ENCODE data around the gene OTP.

The OTP gene

GRCh38 chr5:77637998-77638762, at the start of gene OTP:
OTP (minus strand) TSS chr5:77638713; CDS start chr5:77638549, 164 bp downstream.
- Mint-ChIP-seq H3K4me3 (peak within 1 kb of the TSS; percentile 73), H3K27ac (no peak within 1 kb of the TSS), H3K27me3 (peaks cover 55% of the 10 kb centered on the region), H3K9me3 (ENCODE audit: low read depth) (peaks cover 3% of the 10 kb centered on the region), H3K36me3 (peaks cover 3% of the 10 kb centered on the region), H3K4me1 (ENCODE audit: low read depth) (peaks cover 20% of the 10 kb centered on the region)

GRCh38 chr5:77683171-77683732, 44.7 kb upstream of the OTP start:
- no peak overlapping the region for H3K27ac Mint-ChIP-seq
- no peaks in the 10 kb centered on the region for H3K9me3 Mint-ChIP-seq (ENCODE audit: low read depth)
- no peaks in the 10 kb centered on the region for H3K27me3 Mint-ChIP-seq
- peaks cover 5% of the 10 kb centered on the region for H3K36me3 Mint-ChIP-seq
- H3K4me1 Mint-ChIP-seq (ENCODE audit: low read depth): no peaks in the 10 kb centered on the region
- no peak overlapping the region for H3K4me3 Mint-ChIP-seq

- Mint-ChIP-seq H3K4me3 (no peak overlapping the region), H3K27ac (no peak overlapping the region), H3K9me3 (ENCODE audit: low read depth) (peaks cover 8% of the 10 kb centered on the region), H3K27me3 (peaks cover 10% of the 10 kb centered on the region), H3K4me1 (ENCODE audit: low read depth) (no peaks in the 10 kb centered on the region), H3K36me3 (no peaks in the 10 kb centered on the region)
These were observed 32.0 kb upstream of the OTP start for GRCh38 chr5:77670526-77670925.

- Mint-ChIP-seq H3K9me3 (ENCODE audit: low read depth) (peaks cover 2% of the 10 kb centered on the region), H3K36me3 (no peaks in the 10 kb centered on the region), H3K27me3 (peaks cover 10% of the 10 kb centered on the region), H3K27ac (no peak overlapping the region), H3K4me1 (ENCODE audit: low read depth) (no peaks in the 10 kb centered on the region), H3K4me3 (no peak overlapping the region)
These were observed 31.2 kb upstream of the OTP start for GRCh38 chr5:77669677-77670076.

GRCh38 chr5:77663090-77663863, 24.8 kb upstream of the OTP start:
- H3K27me3 Mint-ChIP-seq: peaks cover 16% of the 10 kb centered on the region
- H3K36me3 Mint-ChIP-seq: no peaks in the 10 kb centered on the region
- H3K4me1 Mint-ChIP-seq (ENCODE audit: low read depth): no peaks in the 10 kb centered on the region
- no peak overlapping the region for H3K4me3 Mint-ChIP-seq
- no peak overlapping the region for H3K27ac Mint-ChIP-seq
- no peaks in the 10 kb centered on the region for H3K9me3 Mint-ChIP-seq (ENCODE audit: low read depth)

- no peaks in the 10 kb centered on the region for H3K9me3 Mint-ChIP-seq (ENCODE audit: low read depth)
- H3K4me1 Mint-ChIP-seq (ENCODE audit: low read depth): no peaks in the 10 kb centered on the region
- H3K27me3 Mint-ChIP-seq: peaks cover 15% of the 10 kb centered on the region
- H3K4me3 Mint-ChIP-seq: no peak overlapping the region
- H3K36me3 Mint-ChIP-seq: no peaks in the 10 kb centered on the region
- H3K27ac Mint-ChIP-seq: no peak overlapping the region
These were observed 24.1 kb upstream of the OTP start for GRCh38 chr5:77662635-77663034.

- H3K36me3 Mint-ChIP-seq: no peaks in the 10 kb centered on the region
- H3K4me3 Mint-ChIP-seq: no peak overlapping the region
- H3K27ac Mint-ChIP-seq: no peak overlapping the region
- no peaks in the 10 kb centered on the region for H3K4me1 Mint-ChIP-seq (ENCODE audit: low read depth)
- H3K27me3 Mint-ChIP-seq: peaks cover 24% of the 10 kb centered on the region
- H3K9me3 Mint-ChIP-seq (ENCODE audit: low read depth): no peaks in the 10 kb centered on the region
These were observed 20.1 kb upstream of the OTP start for GRCh38 chr5:77658662-77659061.

- Mint-ChIP-seq H3K27me3 (peaks cover 22% of the 10 kb centered on the region), H3K4me1 (ENCODE audit: low read depth) (no peaks in the 10 kb centered on the region), H3K27ac (no peak overlapping the region), H3K36me3 (no peaks in the 10 kb centered on the region), H3K9me3 (ENCODE audit: low read depth) (no peaks in the 10 kb centered on the region), H3K4me3 (no peak overlapping the region)
These were observed 12.8 kb upstream of the OTP start for GRCh38 chr5:77651343-77651742.

- Mint-ChIP-seq H3K36me3 (no peaks in the 10 kb centered on the region), H3K27ac (no peak overlapping the region), H3K4me3 (no peak overlapping the region)
These were observed 12.2 kb upstream of the OTP start for GRCh38 chr5:77650686-77651085.

GRCh38 chr5:77649776-77650175, 11.3 kb upstream of the OTP start:
- no peaks in the 10 kb centered on the region for H3K9me3 Mint-ChIP-seq (ENCODE audit: low read depth)
- peaks cover 6% of the 10 kb centered on the region for H3K4me1 Mint-ChIP-seq (ENCODE audit: low read depth)
- no peaks in the 10 kb centered on the region for H3K36me3 Mint-ChIP-seq
- H3K27me3 Mint-ChIP-seq: peaks cover 24% of the 10 kb centered on the region
- H3K27ac Mint-ChIP-seq: no peak overlapping the region
- H3K4me3 Mint-ChIP-seq: no peak overlapping the region

More at GRCh38 chr5:77650686-77651085, 12.2 kb upstream of the OTP start:
- H3K4me1 Mint-ChIP-seq (ENCODE audit: low read depth): peaks cover 4% of the 10 kb centered on the region
- peaks cover 25% of the 10 kb centered on the region for H3K27me3 Mint-ChIP-seq
- H3K9me3 Mint-ChIP-seq (ENCODE audit: low read depth): no peaks in the 10 kb centered on the region

GRCh38 chr5:77645995-77646639, 7.6 kb upstream of the OTP start:
- peaks cover under 1% of the 10 kb centered on the region for H3K36me3 Mint-ChIP-seq
- peaks cover 20% of the 10 kb centered on the region for H3K4me1 Mint-ChIP-seq (ENCODE audit: low read depth)
- H3K27me3 Mint-ChIP-seq: peaks cover 47% of the 10 kb centered on the region
- H3K4me3 Mint-ChIP-seq: peak overlapping the region; percentile 49
- no peak overlapping the region for H3K27ac Mint-ChIP-seq
- peaks cover 1% of the 10 kb centered on the region for H3K9me3 Mint-ChIP-seq (ENCODE audit: low read depth)

GRCh38 chr5:77645158-77645994, 6.9 kb upstream of the OTP start:
- Mint-ChIP-seq H3K27ac (no peak overlapping the region), H3K4me1 (ENCODE audit: low read depth) (peaks cover 22% of the 10 kb centered on the region), H3K36me3 (peaks cover 3% of the 10 kb centered on the region), H3K4me3 (peak overlapping the region; percentile 74), H3K9me3 (ENCODE audit: low read depth) (peaks cover 3% of the 10 kb centered on the region), H3K27me3 (peaks cover 51% of the 10 kb centered on the region)

- H3K27me3 Mint-ChIP-seq: peaks cover 53% of the 10 kb centered on the region
- H3K27ac Mint-ChIP-seq: no peak overlapping the region
- peaks cover 22% of the 10 kb centered on the region for H3K4me1 Mint-ChIP-seq (ENCODE audit: low read depth)
- H3K9me3 Mint-ChIP-seq (ENCODE audit: low read depth): peaks cover 3% of the 10 kb centered on the region
- peaks cover 3% of the 10 kb centered on the region for H3K36me3 Mint-ChIP-seq
- H3K4me3 Mint-ChIP-seq: peak overlapping the region; percentile 78
These were observed 6.1 kb upstream of the OTP start for GRCh38 chr5:77644371-77645157.
